Osteoblast (primary cell): ENCODE data around the gene UFC1. TPM values are rescaled to one million over a fixed set of nuclear protein-coding genes. Genes with fewer than 3 reads are reported as not detected.

ENCODE experiments used
- DNase-seq: peaks from one replicate; pipeline ENCODE4 v3.0.0; 2011; ENCODE audit warnings: low spot score, mixed read lengths; ENCODE audit not compliant: insufficient read length; ENCODE audit errors: missing footprints
- H2AFZ ChIP-seq: 2 replicates; pipeline ENCODE4 v1.6.0; 2011; ENCODE audit warnings: mild to moderate bottlenecking, low read length
- H3K27ac ChIP-seq: 2 replicates; pipeline ENCODE4 v1.5.1; 2011; ENCODE audit warnings: mild to moderate bottlenecking, low read depth, low read length, moderate library complexity
- H3K27me3 ChIP-seq: 2 replicates; pipeline ENCODE4 v1.6.0; 2012; ENCODE audit warnings: mild to moderate bottlenecking, control low read depth, inconsistent platforms, low read length, moderate library complexity; ENCODE audit not compliant: insufficient read depth
- H3K36me3 ChIP-seq: 2 replicates; pipeline ENCODE4 v1.5.1; 2011; ENCODE audit warnings: mild to moderate bottlenecking, low read length, control low read depth, moderate library complexity; ENCODE audit not compliant: insufficient read depth
- H3K4me1 ChIP-seq: 2 replicates; pipeline ENCODE4 v1.5.1; 2011; ENCODE audit warnings: mild to moderate bottlenecking, low read length, control low read depth, moderate library complexity; ENCODE audit not compliant: insufficient read depth
- H3K4me2 ChIP-seq: 2 replicates; pipeline ENCODE4 v1.6.0; 2011; ENCODE audit warnings: mild to moderate bottlenecking, low read length; ENCODE audit not compliant: insufficient read depth
- H3K4me3 ChIP-seq: fragments of 200-600 bp; sonication (generic); 3 replicates; pipeline ENCODE4 v1.5.1; 2012; ENCODE audit warnings: mild to moderate bottlenecking, low read length, inconsistent platforms; ENCODE audit not compliant: insufficient read depth
- H3K79me2 ChIP-seq: 2 replicates; pipeline ENCODE4 v1.6.0; 2012; ENCODE audit warnings: mild to moderate bottlenecking, low read length, control low read depth, inconsistent platforms; ENCODE audit not compliant: insufficient read depth
- H3K9me3 ChIP-seq: 2 replicates; pipeline ENCODE4 v1.5.1; 2011; ENCODE audit warnings: low read depth, low read length, control low read depth
- H4K20me1 ChIP-seq: 2 replicates; pipeline ENCODE4 v1.6.0; 2012; ENCODE audit warnings: mild to moderate bottlenecking, low read length, control low read depth; ENCODE audit not compliant: insufficient read depth
- total RNA-seq: library from RNA; depleted of rRNA; stranded (reverse); fragments of >200 nt; gene quantifications from 2 replicates; pipeline ENCODE4 v1.2.3, GENCODE V29; 2012
- TF ChIP-seq, protein P1 (sequence below): IDR thresholded peaks from 2 replicates; pipeline ENCODE4 v1.5.1; 2011; ENCODE audit warnings: mild to moderate bottlenecking, low read depth, low read length, moderate library complexity; ENCODE audit errors: extremely low read depth

UFC1 gene
- total RNA-seq, 1 donor, result 95.2 TPM

GRCh38 chr1:161133220-161133740, 20.5 kb upstream of the UFC1 start:
- Histone ChIP-seq H3K4me3 (peak overlapping the region; percentile 100), H3K79me2 (peaks cover 66% of the 10 kb centered on the region), H3K9me3 (no peaks in the 10 kb centered on the region), H3K36me3 (peaks cover 15% of the 10 kb centered on the region), H4K20me1 (peaks cover 11% of the 10 kb centered on the region), H3K4me1 (peaks cover 20% of the 10 kb centered on the region), H2AFZ (peak overlapping the region; percentile 100), H3K4me2 (peak overlapping the region; percentile 99), H3K27ac (peak overlapping the region; percentile 96), H3K27me3 (no peaks in the 10 kb centered on the region)
- TF ChIP-seq, protein P1, sequence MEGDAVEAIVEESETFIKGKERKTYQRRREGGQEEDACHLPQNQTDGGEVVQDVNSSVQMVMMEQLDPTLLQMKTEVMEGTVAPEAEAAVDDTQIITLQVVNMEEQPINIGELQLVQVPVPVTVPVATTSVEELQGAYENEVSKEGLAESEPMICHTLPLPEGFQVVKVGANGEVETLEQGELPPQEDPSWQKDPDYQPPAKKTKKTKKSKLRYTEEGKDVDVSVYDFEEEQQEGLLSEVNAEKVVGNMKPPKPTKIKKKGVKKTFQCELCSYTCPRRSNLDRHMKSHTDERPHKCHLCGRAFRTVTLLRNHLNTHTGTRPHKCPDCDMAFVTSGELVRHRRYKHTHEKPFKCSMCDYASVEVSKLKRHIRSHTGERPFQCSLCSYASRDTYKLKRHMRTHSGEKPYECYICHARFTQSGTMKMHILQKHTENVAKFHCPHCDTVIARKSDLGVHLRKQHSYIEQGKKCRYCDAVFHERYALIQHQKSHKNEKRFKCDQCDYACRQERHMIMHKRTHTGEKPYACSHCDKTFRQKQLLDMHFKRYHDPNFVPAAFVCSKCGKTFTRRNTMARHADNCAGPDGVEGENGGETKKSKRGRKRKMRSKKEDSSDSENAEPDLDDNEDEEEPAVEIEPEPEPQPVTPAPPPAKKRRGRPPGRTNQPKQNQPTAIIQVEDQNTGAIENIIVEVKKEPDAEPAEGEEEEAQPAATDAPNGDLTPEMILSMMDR, result no peak
- DNase-seq, result no peak

- Histone ChIP-seq H3K4me2 (no peak overlapping the region), H3K4me1 (peaks cover 6% of the 10 kb centered on the region), H3K27me3 (no peaks in the 10 kb centered on the region), H2AFZ (no peak overlapping the region), H3K36me3 (no peaks in the 10 kb centered on the region), H3K27ac (no peak overlapping the region), H3K79me2 (peaks cover 22% of the 10 kb centered on the region), H3K4me3 (no peak overlapping the region), H3K9me3 (no peaks in the 10 kb centered on the region), H4K20me1 (no peaks in the 10 kb centered on the region)
- TF ChIP-seq, protein P1, result no peak
- DNase-seq, result no peak
Observed at GRCh38 chr1:161137881-161138280, 15.9 kb upstream of the UFC1 start.

- Histone ChIP-seq H3K36me3 (no peaks in the 10 kb centered on the region), H3K27ac (no peak overlapping the region), H3K9me3 (no peaks in the 10 kb centered on the region), H3K4me3 (no peak overlapping the region), H3K27me3 (no peaks in the 10 kb centered on the region), H4K20me1 (no peaks in the 10 kb centered on the region), H3K4me1 (peaks cover 4% of the 10 kb centered on the region), H3K79me2 (peaks cover 16% of the 10 kb centered on the region), H3K4me2 (no peak overlapping the region), H2AFZ (no peak overlapping the region)
- TF ChIP-seq, protein P1, result no peak
- DNase-seq, result no peak
Observed at GRCh38 chr1:161138431-161138830, 15.3 kb upstream of the UFC1 start.

DNA sequence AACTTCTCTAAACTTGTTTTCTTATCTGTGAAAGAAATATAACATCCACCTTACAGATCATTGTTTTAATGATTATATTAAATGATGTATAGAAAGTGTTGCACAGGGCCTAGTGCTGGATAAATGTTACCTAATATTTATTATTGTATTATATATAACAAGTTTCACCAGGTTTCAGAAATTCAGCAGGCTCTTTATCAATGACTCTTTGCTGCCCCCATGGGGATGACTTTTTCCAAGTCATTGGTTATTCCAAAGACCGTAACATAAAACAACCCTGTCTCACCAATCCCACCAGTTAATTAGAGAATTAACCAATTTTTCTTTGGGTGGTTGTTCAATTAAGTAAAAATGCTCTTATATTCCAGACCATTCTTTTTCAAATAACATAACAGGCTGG, 14.0 kb upstream of the UFC1 start:
- no peaks in the 10 kb centered on the region for H3K4me1 ChIP-seq
- no peaks in the 10 kb centered on the region for H3K9me3 ChIP-seq
- no peak overlapping the region for H3K4me3 ChIP-seq
- TF ChIP-seq, protein P1, result peak; percentile 55
- H4K20me1 ChIP-seq, result no peaks in the 10 kb centered on the region
- no peak overlapping the region for H2AFZ ChIP-seq
- H3K27me3 ChIP-seq, result no peaks in the 10 kb centered on the region
- H3K36me3 ChIP-seq, result no peaks in the 10 kb centered on the region
- peaks cover 4% of the 10 kb centered on the region for H3K79me2 ChIP-seq
- no peak overlapping the region for H3K27ac ChIP-seq
- no peak overlapping the region for H3K4me2 ChIP-seq
- peak; percentile 83 for DNase-seq
